HG02571 (cell line): ENCODE measurements around the gene SPTY2D1.
"Not testable (repeated sequence)": the region's sequence is repeated elsewhere in the genome, so short reads cannot be mapped to it uniquely, and the experiment has no call there.

Source experiments
- ATAC-seq: cut with Tn5 transposase; IDR thresholded peaks from one replicate; pipeline ENCODE4 v1.9.1; 2021; ENCODE audit warnings: mild to moderate bottlenecking, moderate library complexity; ENCODE audit not compliant: unreplicated experiment

The SPTY2D1 gene, protein sequence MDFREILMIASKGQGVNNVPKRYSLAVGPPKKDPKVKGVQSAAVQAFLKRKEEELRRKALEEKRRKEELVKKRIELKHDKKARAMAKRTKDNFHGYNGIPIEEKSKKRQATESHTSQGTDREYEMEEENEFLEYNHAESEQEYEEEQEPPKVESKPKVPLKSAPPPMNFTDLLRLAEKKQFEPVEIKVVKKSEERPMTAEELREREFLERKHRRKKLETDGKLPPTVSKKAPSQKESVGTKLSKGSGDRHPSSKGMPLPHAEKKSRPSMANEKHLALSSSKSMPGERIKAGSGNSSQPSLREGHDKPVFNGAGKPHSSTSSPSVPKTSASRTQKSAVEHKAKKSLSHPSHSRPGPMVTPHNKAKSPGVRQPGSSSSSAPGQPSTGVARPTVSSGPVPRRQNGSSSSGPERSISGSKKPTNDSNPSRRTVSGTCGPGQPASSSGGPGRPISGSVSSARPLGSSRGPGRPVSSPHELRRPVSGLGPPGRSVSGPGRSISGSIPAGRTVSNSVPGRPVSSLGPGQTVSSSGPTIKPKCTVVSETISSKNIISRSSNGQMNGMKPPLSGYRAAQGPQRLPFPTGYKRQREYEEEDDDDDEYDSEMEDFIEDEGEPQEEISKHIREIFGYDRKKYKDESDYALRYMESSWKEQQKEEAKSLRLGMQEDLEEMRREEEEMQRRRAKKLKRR

DNA sequence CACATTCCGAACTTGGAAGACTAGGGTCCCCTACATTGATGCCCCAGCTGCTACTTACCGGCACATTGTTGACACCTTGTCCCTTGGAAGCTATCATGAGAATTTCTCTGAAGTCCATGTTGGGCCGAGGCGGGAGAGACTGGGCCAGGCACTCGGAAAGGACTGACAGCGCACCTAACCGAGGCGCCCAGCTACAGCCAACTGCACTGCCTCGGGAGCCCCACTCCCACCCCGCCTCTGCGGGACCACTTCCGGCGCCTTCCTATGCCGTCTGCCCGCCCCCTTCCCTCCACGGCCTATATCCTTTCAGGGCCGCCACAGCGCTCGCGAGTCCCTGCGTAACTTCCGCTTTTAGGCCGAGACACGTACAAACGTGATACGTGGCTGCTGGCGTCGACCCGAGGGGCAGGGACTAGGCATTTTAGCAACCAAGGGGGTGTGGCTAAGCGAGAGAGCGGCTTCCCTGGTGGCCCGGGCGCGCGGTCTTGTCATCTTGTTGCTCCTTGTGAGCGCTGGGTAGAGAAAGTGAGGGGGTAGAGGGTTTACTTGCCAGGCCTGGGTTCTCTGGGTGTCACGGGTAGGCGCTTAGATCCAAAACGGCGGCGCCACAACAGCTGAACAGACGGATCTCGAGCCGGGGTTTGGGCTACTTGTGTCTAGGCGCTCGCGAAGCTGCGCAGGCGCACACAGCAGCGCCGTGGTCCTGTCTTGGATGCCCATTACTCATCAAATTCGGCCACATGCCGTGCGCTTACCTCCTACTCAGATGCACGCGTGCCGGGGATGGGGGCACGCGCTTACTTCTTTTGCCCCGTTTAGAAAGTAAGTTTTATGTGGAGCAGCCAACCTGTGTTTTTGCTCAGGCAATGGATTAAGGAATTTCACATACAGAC is at the start of gene SPTY2D1:
SPTY2D1 (minus strand) TSS at position 203 of the 893 bp plus-strand sequence; CDS start at position 118, 85 bp downstream.
- peak; percentile 94 for ATAC-seq

DNA sequence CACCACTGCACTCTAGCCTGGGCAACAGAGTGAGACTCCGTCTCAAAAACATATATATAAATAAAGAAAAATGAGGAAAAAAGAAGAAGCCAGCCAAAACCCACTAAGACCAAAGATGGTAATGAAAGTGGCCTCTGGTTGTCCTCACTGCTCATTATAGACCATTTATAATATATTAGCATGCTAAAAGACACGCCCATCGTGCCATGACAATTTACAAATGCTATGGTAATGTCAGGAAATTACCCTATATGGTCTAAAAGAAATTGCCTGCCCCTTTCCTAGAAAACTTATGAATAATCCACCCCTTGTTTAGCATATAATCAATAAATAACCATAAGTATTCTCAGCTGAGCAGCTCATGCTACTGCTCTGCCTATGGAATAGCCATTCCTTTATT is 48.3 kb upstream of the SPTY2D1 start:
- ATAC-seq = no peak

DNA sequence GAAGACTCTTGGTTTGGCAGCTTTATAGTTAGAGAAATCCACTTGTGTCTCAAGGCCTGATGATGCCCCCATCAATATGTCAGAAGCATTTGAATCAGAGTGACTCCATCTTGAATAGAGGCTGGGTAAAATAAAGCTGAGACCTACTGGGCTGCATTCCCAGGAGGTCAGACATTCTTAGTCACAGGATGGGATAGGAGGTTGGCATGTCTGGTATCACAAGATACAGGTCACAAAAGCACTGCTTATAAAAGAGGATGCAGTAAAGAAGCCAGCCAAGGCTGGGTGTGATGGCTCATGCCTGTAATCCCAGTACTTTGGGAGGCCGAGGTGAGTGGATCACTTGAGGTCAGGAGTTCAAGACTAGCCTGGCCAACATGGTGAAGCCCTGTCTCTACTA is 47.8 kb upstream of the SPTY2D1 start:
- ATAC-seq = not testable (repeated sequence)

DNA sequence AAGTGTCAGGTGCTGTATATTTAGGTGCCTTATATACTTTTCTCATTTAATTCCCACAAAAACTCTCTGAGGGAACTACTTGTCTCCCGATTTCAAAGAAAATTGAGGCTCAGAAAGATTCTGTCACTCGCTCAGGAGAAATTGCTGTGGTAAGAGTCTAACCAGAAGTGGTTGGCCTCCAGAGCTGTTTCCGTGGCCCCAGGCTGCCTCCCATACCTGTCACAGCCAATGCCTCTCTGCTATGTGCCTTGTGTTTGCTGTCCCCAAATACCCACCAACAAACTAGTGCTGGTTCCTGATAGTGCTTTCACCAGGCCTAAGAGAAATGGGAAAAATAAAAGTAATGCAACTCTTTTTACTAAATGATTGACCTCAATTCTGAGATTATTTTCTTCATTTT is 43.4 kb upstream of the SPTY2D1 start:
- no peak for ATAC-seq

DNA sequence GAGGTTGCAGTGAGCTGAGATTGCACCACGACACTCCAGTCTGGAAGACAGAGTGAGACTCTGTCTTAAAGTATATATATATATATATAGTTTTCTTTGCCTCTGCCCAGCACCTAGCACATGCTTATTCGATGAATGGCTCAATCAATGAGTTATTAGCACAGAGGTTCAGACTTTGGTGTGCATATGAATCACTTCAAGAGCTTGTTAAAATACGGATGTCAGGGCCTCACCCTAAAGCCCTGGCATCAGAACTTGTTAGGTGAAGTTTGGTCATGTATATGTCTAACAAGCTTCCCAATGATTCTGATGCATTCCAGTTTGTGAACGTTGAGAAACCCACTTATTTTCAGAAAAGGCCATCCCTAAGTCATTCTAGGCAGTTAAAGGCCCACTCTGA is 42.7 kb upstream of the SPTY2D1 start:
- no peak for ATAC-seq

DNA sequence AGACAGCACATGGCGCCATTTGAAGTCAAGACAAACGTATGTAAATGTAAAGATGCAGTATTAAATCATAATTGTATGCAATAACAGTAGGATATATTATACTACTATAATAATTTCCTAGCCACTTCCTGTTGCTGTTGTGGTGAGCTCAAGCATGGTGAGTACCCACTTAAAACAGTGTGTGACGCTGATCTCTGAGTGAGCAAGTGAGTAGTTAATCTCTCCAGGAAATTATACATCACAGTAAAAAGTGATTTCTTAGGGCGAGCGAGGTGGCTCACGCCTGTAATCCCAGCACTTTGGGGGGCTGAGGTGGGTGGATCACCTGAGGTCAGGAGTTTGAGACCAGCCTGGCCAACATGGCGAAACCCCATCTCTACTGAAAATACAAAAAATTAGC is 38.1 kb upstream of the SPTY2D1 start:
- not testable (repeated sequence) for ATAC-seq

DNA sequence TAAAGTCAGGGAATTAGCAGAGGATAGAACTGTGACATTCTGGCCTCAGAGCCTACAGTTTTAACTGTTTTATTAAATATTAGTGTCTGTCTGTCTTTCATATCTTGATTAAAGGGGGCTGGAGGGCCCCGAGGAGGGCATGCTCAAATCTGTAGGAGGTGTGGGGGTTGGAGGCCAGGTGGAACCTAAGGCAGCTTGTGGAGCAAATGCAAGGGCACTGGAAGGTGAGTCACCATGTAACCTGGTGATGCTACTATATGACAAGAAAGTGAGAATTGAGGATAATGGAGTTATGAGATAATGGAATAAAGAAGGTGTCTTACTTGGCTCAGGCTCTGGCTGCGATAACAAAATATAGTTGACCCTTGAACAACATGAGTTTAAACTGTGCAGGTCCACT is 37.1 kb upstream of the SPTY2D1 start:
- ATAC-seq = no peak

DNA sequence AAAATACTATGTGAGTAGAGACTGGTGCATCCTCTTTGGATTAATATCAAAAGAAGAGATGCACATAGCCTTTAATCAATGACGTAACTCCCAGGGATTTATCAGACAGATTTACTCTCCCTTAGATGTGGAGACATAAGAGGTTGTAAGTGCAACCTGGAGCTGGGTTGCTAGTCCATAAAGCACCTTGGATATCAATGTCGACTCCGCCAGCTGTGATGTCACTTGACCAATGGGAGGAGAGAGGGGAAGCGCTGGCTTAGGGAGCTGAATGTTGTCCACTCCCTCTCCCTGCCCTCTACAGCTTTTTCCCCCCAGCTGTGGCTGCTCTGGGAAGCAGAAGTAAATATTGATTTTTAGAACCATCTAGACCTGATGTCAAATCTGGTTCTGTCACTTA is 35.6 kb upstream of the SPTY2D1 start:
- no peak for ATAC-seq

DNA sequence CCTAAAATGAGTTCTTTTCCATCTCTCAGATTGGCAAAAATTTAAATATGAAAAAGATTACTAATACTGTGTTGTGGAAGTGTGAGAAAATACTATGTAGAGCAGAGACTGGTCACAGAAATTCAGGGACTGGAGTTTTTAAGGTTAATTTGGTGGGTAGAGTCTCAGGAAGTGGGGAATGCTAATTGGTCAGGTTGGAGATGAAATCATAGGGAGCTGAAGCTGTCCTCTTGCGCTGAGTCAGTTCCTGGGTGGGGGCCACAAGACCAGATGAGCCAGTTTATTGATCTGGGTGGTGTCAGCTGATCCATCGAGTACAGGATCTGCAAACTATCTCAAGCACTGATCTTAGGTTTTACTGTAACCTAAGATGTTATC is 35.1 kb upstream of the SPTY2D1 start:
- ATAC-seq = no peak

DNA sequence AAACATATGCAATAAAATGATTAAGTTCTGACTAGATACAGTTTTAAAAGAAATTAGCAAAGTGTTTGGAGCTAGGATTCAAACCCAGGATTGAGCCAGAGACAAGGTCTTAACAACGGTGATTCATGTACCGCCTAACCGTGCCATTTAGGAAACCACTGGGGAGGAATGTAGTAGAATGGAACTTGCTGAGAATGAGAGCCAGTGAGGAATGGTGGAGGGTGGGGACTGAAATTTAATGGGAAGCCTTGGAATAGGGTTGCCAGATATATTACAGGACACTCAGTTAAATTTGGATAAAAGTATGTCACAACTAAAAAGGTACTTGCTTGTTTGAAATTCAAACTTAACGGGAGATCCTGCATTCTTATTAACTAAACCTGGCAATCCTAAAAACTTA is 34.0 kb upstream of the SPTY2D1 start:
- ATAC-seq = no peak

DNA sequence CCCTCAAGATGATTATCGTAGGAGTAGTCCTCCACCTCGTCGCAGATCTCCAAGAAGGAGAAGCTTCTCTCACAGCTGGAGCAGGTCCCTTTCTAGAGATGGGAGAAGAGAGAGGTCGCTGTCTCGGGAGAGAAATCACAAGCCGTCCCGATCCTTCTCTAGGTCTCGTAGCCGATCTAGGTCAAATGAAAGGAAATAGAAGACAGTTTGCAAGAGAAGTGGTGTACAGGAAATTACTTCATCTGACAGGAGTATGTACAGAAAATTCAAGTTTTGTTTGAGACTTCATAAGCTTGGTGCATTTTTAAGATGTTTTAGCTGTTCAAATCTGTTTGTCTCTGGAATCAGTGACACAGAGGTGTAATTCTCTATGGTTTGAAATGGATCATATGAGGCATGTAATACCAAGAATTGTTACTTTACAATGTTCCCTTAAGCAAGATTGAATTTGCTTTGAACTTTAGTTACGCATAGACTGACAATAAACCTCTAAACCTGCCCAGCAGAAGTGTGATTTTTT is 31.3 kb upstream of the SPTY2D1 start:
- not testable (repeated sequence) for ATAC-seq

DNA sequence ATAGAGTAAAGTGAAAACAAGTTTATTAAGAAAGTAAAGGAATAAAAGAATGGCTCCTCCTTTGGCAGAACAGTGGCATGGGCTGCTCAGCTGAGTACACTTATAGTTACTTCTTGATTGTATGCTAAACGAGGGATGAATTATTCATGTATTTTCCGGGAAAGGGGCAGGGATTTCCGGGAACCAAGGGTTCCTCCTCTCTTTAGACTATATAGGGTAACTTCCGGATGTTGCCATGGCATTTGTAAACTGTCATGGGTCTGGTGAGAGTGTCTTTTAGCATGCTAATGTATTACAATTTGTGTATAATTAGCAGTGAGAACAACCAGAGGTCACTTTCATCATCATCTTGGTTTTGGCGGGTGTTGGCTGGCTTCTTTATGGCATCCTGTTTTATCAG is 23.5 kb upstream of the SPTY2D1 start:
- no peak for ATAC-seq

DNA sequence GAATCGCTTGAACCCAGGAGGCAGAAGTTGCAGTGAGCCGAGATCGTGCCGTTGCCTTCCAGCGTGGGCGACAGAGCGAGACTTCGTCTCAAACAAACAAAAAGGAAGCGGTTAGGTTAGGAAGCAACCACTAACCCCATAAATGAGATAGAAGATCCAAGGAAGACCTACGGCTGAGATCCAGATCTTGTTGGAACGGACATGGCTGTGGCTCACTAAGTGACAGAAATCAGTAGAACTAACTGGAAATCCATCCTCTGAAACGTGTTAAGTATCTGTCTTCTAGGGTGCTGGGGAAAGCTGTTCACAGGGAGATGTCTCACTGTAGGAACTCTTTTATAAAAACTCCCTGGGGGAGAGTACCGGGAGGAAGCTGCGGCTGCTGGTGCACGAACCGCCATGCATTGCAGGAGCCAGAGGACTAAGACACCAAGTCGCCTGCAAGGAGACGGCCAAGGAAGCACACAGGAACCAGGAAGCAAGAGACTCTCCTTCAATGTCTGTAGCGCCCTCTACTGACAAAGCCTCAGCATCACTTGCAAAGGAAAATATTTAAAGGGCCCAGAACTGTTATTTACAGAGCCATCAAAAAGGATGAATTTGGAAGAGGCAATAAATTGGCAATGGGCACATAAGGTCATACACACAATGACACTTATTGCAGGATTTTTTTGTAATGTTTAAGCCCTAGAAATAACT is 16.9 kb upstream of the SPTY2D1 start:
- no peak for ATAC-seq

DNA sequence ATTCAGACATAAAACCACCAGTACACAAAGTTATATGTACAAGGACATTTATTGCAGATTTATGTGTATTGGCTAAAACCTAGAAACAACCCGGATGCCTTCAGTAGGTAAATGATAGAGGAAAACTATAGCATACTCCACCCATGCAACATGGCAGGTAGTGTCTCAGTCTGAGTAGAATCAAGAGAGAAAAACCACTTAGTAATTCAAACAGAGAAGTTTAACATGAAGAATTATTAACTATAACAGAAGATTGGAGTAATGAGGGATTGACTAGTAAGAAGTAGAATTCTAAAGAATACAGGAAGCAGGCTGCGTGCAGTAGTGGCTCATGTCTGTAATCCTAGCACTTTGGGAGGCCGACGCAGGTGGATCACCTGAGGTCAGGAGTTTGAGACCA is 16.2 kb upstream of the SPTY2D1 start:
- no peak for ATAC-seq

DNA sequence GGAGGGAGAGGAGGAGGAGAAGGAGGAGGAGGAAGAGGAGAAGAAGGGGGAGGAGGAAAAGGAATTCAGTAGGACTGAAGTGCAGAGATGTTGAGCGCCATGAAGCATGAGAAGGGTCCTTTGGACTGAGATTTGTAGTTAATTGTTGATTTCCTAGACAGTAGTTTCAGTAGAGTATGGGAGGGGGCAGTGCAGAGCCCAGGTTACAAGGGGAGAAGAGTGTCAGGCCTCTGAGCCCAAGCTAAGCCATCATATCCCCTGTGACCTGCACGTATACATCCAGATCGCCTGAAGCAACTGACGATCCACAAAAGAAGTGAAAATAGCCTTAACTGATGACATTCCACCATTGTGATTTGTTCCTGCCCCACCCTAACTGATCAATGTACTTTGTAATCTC is 8.9 kb upstream of the SPTY2D1 start:
- ATAC-seq = not testable (repeated sequence)

DNA sequence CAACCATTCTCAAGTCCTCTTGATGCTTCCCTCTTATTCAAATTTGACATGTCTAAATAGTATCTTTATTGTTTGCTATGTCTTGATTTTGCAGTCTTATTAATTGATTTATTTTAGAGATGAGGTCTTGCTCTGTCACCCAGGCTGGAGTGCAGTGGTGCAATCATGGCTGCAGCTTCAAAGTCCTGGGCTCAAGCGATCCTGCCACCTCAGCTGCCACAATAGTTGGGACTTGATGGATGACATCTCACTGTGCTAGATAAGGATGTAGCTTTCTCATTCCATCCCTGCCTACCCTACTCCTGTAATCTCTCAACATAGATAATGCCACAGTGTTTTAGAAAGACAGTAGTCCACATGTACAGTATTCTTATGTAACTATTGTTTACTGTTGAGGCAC is 7.5 kb upstream of the SPTY2D1 start:
- no peak for ATAC-seq

DNA sequence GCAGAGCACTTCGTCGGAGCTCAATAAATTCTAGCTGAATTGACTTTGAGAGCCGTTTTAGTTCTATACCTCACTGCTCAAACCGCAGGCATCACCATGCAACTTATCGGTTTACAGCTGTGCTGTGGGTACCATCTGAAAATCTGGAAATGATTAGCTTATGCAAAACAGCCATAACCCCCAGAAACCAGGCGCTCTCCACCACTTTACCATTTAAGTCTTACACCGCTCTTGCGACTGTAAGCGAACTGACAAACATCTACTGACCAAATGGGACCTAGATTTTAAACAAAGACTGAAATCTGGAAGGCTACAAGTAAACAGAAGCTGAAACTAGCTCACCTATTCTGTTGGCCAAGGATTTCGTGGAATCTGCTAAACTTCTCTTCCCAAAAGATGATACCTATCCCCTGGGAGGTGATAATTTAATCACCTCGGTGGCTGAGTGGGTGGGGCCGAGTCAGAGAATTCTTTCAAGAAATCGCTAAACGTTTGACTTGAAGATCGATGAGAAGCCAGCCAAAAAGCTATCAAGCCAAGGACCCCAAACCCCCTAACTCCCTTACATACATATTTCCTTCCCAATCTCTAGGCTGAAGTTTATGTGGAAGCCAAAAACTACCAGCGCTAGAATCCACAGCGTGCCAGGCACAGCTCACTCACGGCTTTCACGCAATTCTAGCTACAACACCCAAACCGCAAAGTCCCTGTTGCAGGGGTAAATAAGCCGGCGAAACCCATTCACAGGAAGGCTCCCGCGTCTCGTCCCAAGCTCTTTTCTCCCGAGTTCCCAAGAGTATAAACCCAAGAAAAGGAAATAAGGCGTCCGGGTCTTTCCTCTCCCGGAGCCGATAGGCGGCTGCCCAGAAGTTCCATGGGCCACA is 644 bp downstream of the SPTY2D1 start:
- peak; percentile 55 for ATAC-seq

DNA sequence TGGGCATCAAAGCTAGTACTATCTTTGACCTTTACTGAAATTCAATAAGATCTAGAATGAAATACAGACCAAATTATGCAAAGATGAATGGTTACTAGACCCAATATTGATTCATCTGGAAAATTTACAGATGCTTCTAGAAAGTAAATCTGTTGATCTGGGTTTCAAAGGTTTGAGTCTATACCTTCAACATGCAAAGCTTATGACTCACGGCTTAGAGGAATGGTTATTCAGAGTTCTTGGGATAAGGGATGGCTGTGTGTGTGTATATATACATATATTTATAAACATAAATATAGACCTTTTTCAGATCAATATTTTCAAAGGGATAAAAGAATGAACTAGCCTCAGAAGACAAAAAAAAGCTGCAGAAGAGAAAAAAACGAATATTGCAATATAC is 1.3 kb downstream of the SPTY2D1 start:
- no peak for ATAC-seq

DNA sequence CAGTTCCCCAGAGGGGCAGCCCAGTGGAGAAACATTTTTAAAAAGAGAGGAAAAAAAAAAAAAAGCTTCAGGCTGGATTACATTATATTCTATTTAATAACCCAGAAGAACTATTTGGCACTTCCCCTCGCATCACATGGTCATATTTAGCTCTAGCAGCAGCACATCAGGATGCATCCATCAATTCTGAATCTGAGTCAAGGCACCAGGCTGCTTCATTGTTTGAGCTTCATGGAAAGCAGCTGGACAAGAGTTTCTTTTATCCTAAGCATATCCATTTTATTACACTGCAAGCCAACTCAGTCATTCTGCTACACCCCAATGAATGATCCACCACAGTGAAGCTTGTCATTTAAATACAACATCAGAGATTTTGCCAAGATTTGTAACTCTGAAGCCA is 10.0 kb downstream of the SPTY2D1 start:
- ATAC-seq = no peak

DNA sequence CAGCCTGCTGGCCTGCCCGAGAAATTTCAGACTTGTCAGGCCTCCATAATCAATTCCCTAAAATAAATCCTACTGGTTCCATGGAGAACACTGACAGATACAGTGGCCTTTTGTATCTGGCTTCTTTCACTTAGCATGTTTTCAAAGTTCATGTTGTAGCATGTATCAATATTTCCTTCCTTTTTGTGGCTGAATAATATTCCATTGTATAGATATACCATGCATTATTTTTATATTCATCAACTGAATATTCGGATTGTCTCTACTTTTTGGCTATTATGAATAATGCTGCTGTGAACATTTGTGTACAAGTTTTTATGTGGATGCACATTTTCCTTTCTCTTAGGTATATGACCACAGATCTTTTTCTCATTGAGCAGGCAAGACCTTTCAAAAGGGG is 10.4 kb downstream of the SPTY2D1 start:
- no peak for ATAC-seq
